Mammary epithelial cell (primary cell): ENCODE data around the gene CRELD2.

ENCODE experiments used
- CTCF ChIP-seq, 2 donors: IDR thresholded peaks in 1 of 2; conservative IDR thresholded peaks in 1 of 2; 2 replicates each; pipeline ENCODE4 v1.5.1; 2011 to 2012; ENCODE audit warnings: inconsistent platforms in 2 of 2, low read length in 2 of 2, mild to moderate bottlenecking in 2 of 2, control low read depth in 1 of 2, low read depth in 1 of 2; ENCODE audit not compliant: insufficient read depth in 1 of 2; ENCODE audit errors: extremely low read depth in 1 of 2
- EZH2 ChIP-seq: IDR thresholded peaks from 2 replicates; pipeline ENCODE4 v1.6.1; 2012; ENCODE audit warnings: low read length, inconsistent platforms, borderline replicate concordance

- TF ChIP-seq CTCF (conservative IDR thresholded peaks at IDR 0.05 in 1 of 2, IDR thresholded peaks at IDR 0.05 in 1 of 2; ENCODE audit: extremely low read depth in 1 of 2, insufficient read depth in 1 of 2, low read depth in 1 of 2, low read length in 2 of 2), result no peak
- TF ChIP-seq EZH2, result no peak
Observed at GRCh38 chr22:49899530-49899929, 18.9 kb upstream of the CRELD2 start.
